Measurements from ENCODE around the gene ZSWIM7. TPM values are rescaled to one million over a fixed set of nuclear protein-coding genes. Genes with fewer than 3 reads are reported as not detected.
"Not testable (repeated sequence)": the region's sequence is repeated elsewhere in the genome, so short reads cannot be mapped to it uniquely, and the experiment has no call there.

ZSWIM7 gene
- polyA plus RNA-seq, 1 experiment, result 22.2 TPM

GRCh38 chr17:15941781-15942180, 57.7 kb downstream of the ZSWIM7 start:
- no peak overlapping the region for H3K27ac ChIP-seq (ENCODE audit: low read depth, low read length)
- ChIA-PET POLR2A (no interaction called here), CTCF (no interaction called here)
- no peak overlapping the region for H3K4me3 ChIP-seq (ENCODE audit: low read depth, low read length)
- peaks cover 10% of the 10 kb centered on the region for H3K9me3 ChIP-seq (ENCODE audit: control insufficient read depth, insufficient read depth, low read length)
- no peaks in the 10 kb centered on the region for H3K27me3 ChIP-seq (ENCODE audit: control insufficient read depth, insufficient read depth, low read length)
- no peak for DNase-seq (ENCODE audit: low read depth, low spot score)
- TF ChIP-seq, protein P1, sequence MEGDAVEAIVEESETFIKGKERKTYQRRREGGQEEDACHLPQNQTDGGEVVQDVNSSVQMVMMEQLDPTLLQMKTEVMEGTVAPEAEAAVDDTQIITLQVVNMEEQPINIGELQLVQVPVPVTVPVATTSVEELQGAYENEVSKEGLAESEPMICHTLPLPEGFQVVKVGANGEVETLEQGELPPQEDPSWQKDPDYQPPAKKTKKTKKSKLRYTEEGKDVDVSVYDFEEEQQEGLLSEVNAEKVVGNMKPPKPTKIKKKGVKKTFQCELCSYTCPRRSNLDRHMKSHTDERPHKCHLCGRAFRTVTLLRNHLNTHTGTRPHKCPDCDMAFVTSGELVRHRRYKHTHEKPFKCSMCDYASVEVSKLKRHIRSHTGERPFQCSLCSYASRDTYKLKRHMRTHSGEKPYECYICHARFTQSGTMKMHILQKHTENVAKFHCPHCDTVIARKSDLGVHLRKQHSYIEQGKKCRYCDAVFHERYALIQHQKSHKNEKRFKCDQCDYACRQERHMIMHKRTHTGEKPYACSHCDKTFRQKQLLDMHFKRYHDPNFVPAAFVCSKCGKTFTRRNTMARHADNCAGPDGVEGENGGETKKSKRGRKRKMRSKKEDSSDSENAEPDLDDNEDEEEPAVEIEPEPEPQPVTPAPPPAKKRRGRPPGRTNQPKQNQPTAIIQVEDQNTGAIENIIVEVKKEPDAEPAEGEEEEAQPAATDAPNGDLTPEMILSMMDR (IDR thresholded peaks at IDR 0.05; ENCODE audit: low read depth, low read length), result no peak

DNA sequence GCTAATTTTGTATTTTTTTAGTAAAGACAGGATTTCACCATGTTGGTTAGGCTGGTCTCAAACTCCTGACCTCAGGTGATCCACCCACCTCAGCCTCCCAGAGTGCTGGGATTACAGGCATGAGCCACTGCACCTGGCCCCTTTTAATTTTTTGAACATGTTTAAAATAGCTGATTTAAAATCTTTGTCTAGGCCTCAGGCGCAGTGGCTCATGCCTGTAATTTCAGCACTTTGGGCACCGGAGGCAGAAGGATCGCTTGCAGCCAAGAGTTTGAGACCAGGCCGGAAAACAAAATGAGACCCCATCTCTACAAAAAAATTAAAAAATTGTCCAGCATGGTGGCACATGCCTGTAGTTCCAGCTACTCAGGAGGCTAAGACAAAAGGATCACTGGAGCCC, 63.0 kb downstream of the ZSWIM7 start:
- H3K27ac ChIP-seq (ENCODE audit: low read depth, low read length); H3K9me3 ChIP-seq (ENCODE audit: control insufficient read depth, insufficient read depth, low read length); DNase-seq (ENCODE audit: low read depth, low spot score); POLR2A ChIA-PET; CTCF ChIA-PET; H3K4me3 ChIP-seq (ENCODE audit: low read depth, low read length); H3K27me3 ChIP-seq (ENCODE audit: control insufficient read depth, insufficient read depth, low read length): not testable (repeated sequence)

- H3K27me3 ChIP-seq (ENCODE audit: control insufficient read depth, insufficient read depth, low read length), result no peaks in the 10 kb centered on the region
- H3K27ac ChIP-seq (ENCODE audit: low read depth, low read length), result no peak overlapping the region
- ChIA-PET CTCF (interaction anchor here (2.1 kb wide), 1 partner anchor 9 kb away, joined by 9 read pairs; the partner anchor contains the start of gene ADORA2B), POLR2A (no interaction called here)
- DNase-seq (ENCODE audit: low read depth, low spot score), result no peak
- no peak overlapping the region for H3K4me3 ChIP-seq (ENCODE audit: low read depth, low read length)
- H3K9me3 ChIP-seq (ENCODE audit: control insufficient read depth, insufficient read depth, low read length), result no peaks in the 10 kb centered on the region
- TF ChIP-seq, protein P1 (IDR thresholded peaks at IDR 0.05; ENCODE audit: low read depth, low read length), result no peak
Observed at GRCh38 chr17:15935891-15936290, 63.6 kb downstream of the ZSWIM7 start.

- Histone ChIP-seq H3K27me3 (ENCODE audit: control insufficient read depth, insufficient read depth, low read length) (no peaks in the 10 kb centered on the region), H3K9me3 (ENCODE audit: control insufficient read depth, insufficient read depth, low read length) (no peaks in the 10 kb centered on the region), H3K27ac (ENCODE audit: low read depth, low read length) (no peak overlapping the region), H3K4me3 (ENCODE audit: low read depth, low read length) (no peak overlapping the region)
- no peak for DNase-seq (ENCODE audit: low read depth, low spot score)
- ChIA-PET CTCF (interaction anchor here (0.6 to 2.1 kb wide), 2 partner anchors 10 to 64 kb away, joined by 3 to 9 read pairs; partner anchors contain the start of genes ADORA2B, TTC19 and ZSWIM7), POLR2A (no interaction called here)
- TF ChIP-seq, protein P1 (IDR thresholded peaks at IDR 0.05; ENCODE audit: low read depth, low read length), result no peak
Observed at GRCh38 chr17:15934866-15935265, 64.6 kb downstream of the ZSWIM7 start.

- TF ChIP-seq, protein P1 (IDR thresholded peaks at IDR 0.05; ENCODE audit: low read depth, low read length), result no peak
- Histone ChIP-seq H3K27me3 (ENCODE audit: control insufficient read depth, insufficient read depth, low read length) (peaks cover 4% of the 10 kb centered on the region), H3K4me3 (ENCODE audit: low read depth, low read length) (no peak overlapping the region), H3K27ac (ENCODE audit: low read depth, low read length) (no peak overlapping the region), H3K9me3 (ENCODE audit: control insufficient read depth, insufficient read depth, low read length) (no peaks in the 10 kb centered on the region)
- DNase-seq (ENCODE audit: low read depth, low spot score), result no peak
- ChIA-PET CTCF (no interaction called here), POLR2A (interaction anchor here (0.6 kb wide), 1 partner anchor 90 kb away, joined by 4 read pairs; no protein-coding TSS in a partner anchor)
Observed at GRCh38 chr17:15931394-15931793, 68.1 kb downstream of the ZSWIM7 start.

DNA sequence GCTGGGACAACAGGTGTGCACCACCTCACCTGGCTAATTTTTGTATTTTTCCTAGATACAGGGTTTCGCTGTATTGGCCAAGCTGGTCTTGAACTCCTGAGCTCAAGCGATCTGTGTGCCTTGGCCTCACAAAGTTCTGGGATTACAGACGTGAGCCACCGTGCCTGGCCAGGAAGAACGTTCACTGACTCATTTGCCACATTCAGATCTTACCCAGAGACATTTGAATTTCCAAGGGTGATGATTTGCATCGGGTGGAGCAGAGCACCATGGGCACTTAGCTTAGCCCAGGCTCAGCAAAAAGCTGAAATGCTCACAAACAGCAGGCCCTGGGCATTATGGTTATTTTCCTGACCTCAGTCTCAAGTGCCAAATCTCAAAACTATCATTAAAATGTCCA, 69.1 kb downstream of the ZSWIM7 start:
- Histone ChIP-seq H3K9me3 (ENCODE audit: control insufficient read depth, insufficient read depth, low read length) (no peaks in the 10 kb centered on the region), H3K27ac (ENCODE audit: low read depth, low read length) (no peak overlapping the region), H3K4me3 (ENCODE audit: low read depth, low read length) (no peak overlapping the region), H3K27me3 (ENCODE audit: control insufficient read depth, insufficient read depth, low read length) (peaks cover 4% of the 10 kb centered on the region)
- DNase-seq (ENCODE audit: low read depth, low spot score), result no peak
- POLR2A ChIA-PET, result no interaction called here
- CTCF ChIA-PET, result no interaction called here
- TF ChIP-seq, protein P1 (IDR thresholded peaks at IDR 0.05; ENCODE audit: low read depth, low read length), result no peak

Measured in AG04450 (cell line).